Measurements from ENCODE around the gene COL20A1.
"Not testable (repeated sequence)": the region's sequence is repeated elsewhere in the genome, so short reads cannot be mapped to it uniquely, and the experiment has no call there.

COL20A1 gene

GRCh38 chr20:63322146-63322932 is 29.4 kb downstream of the COL20A1 start:
- DNase-seq, result no peak

- no peak for DNase-seq
These were observed 29.9 kb downstream of the COL20A1 start for GRCh38 chr20:63322933-63323273.

GRCh38 chr20:63323357-63323981 is 30.5 kb downstream of the COL20A1 start:
- DNase-seq, result no peak

GRCh38 chr20:63325021-63325471 is 32.1 kb downstream of the COL20A1 start:
- DNase-seq, result no peak

- DNase-seq, result no peak
These were observed 32.7 kb downstream of the COL20A1 start for GRCh38 chr20:63325554-63326313.

GRCh38 chr20:63326314-63327230 is 33.6 kb downstream of the COL20A1 start:
- DNase-seq, result no peak

GRCh38 chr20:63327231-63327745 is 34.3 kb downstream of the COL20A1 start:
- no peak for DNase-seq

- no peak for DNase-seq
These were observed 35.2 kb downstream of the COL20A1 start for GRCh38 chr20:63328026-63328700.

- DNase-seq, result no peak
These were observed 35.8 kb downstream of the COL20A1 start for GRCh38 chr20:63328718-63329275.

GRCh38 chr20:63329331-63330083 is 36.5 kb downstream of the COL20A1 start:
- DNase-seq, result no peak

- no peak for DNase-seq
These were observed 37.2 kb downstream of the COL20A1 start for GRCh38 chr20:63330084-63330760.

- DNase-seq, result no peak
These were observed 38.0 kb downstream of the COL20A1 start for GRCh38 chr20:63330940-63331339.

GRCh38 chr20:63331741-63332400 is 38.9 kb downstream of the COL20A1 start:
- DNase-seq, result no peak

GRCh38 chr20:63332488-63333240 is 39.7 kb downstream of the COL20A1 start:
- DNase-seq, result no peak

- no peak for DNase-seq
These were observed 40.4 kb downstream of the COL20A1 start for GRCh38 chr20:63333241-63333836.

- no peak for DNase-seq
These were observed 41.4 kb downstream of the COL20A1 start for GRCh38 chr20:63334356-63334755.

GRCh38 chr20:63335060-63335459 is 42.1 kb downstream of the COL20A1 start:
- DNase-seq, result not testable (repeated sequence)

- no peak for DNase-seq
These were observed 42.7 kb downstream of the COL20A1 start for GRCh38 chr20:63335711-63336110.

Measured in GOT3 (cell line).